ENCODE data around the gene NUP43. TPM values are rescaled to one million over a fixed set of nuclear protein-coding genes. Genes with fewer than 3 reads are reported as not detected.
"Not testable (repeated sequence)": the region's sequence is repeated elsewhere in the genome, so short reads cannot be mapped to it uniquely, and the experiment has no call there.

The NUP43 gene
- total RNA-seq, 1 donor from 2014 or later, result 23.9 TPM

DNA sequence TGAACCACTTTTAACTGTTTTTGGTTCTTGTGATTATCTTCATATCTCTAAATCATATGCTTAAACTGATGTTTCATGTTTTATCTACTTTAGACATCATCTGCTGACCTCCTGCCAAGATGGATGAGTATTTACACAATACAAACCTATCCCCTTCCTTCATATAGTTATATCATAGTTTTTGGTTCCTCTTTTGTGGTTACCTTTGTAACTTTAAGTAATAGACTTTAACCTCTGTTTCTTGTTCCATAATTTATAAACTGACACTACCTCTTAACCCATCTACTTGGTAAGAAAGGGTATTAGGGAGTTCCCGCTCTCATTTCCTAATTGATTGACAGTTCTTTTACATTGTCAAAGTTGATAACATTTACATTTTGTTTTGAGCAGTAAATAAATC lies 15.1 kb upstream of the NUP43 start:
- no peaks in the 10 kb centered on the region for H3K9me3 ChIP-seq
- peaks cover 12% of the 10 kb centered on the region for H3K36me3 ChIP-seq
- DNase-seq (no peak), ATAC-seq (peak; percentile 48)
- no peak overlapping the region for H3K4me3 ChIP-seq
- no peaks in the 10 kb centered on the region for H3K4me1 ChIP-seq
- intact Hi-C loops (cut with DNase I), result no loop called here
- TF ChIP-seq, protein P1, sequence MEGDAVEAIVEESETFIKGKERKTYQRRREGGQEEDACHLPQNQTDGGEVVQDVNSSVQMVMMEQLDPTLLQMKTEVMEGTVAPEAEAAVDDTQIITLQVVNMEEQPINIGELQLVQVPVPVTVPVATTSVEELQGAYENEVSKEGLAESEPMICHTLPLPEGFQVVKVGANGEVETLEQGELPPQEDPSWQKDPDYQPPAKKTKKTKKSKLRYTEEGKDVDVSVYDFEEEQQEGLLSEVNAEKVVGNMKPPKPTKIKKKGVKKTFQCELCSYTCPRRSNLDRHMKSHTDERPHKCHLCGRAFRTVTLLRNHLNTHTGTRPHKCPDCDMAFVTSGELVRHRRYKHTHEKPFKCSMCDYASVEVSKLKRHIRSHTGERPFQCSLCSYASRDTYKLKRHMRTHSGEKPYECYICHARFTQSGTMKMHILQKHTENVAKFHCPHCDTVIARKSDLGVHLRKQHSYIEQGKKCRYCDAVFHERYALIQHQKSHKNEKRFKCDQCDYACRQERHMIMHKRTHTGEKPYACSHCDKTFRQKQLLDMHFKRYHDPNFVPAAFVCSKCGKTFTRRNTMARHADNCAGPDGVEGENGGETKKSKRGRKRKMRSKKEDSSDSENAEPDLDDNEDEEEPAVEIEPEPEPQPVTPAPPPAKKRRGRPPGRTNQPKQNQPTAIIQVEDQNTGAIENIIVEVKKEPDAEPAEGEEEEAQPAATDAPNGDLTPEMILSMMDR (IDR thresholded peaks at IDR 0.05), result no peak
- H3K27ac ChIP-seq, result no peak overlapping the region
- no peaks in the 10 kb centered on the region for H3K27me3 ChIP-seq

DNA sequence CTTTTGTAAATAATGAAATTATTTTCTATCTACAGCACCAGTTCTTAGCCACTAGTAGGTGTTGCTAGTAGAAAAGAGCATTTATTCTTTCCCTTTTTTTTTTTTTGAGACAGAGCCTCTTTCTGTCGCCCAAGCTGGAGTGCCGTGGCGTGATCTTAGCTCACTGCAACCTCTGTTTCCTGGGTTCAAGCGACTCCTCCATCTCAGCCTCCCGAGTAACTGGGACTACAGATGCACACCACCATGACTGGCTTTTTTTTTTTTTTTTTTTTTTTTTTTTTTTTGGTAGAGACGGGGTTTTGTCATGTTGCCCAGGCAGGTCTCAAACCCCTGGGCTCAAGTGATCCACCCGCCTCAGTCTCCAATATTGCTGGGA lies 9.9 kb upstream of the NUP43 start:
- Histone ChIP-seq H3K9me3 (no peaks in the 10 kb centered on the region), H3K27ac (no peak overlapping the region), H3K4me1 (peaks cover 28% of the 10 kb centered on the region), H3K4me3 (no peak overlapping the region), H3K27me3 (no peaks in the 10 kb centered on the region), H3K36me3 (peaks cover 12% of the 10 kb centered on the region)
- intact Hi-C loops (cut with DNase I), result no loop called here
- TF ChIP-seq, protein P1 (IDR thresholded peaks at IDR 0.05), result no peak
- ATAC-seq (no peak), DNase-seq (no peak)

DNA sequence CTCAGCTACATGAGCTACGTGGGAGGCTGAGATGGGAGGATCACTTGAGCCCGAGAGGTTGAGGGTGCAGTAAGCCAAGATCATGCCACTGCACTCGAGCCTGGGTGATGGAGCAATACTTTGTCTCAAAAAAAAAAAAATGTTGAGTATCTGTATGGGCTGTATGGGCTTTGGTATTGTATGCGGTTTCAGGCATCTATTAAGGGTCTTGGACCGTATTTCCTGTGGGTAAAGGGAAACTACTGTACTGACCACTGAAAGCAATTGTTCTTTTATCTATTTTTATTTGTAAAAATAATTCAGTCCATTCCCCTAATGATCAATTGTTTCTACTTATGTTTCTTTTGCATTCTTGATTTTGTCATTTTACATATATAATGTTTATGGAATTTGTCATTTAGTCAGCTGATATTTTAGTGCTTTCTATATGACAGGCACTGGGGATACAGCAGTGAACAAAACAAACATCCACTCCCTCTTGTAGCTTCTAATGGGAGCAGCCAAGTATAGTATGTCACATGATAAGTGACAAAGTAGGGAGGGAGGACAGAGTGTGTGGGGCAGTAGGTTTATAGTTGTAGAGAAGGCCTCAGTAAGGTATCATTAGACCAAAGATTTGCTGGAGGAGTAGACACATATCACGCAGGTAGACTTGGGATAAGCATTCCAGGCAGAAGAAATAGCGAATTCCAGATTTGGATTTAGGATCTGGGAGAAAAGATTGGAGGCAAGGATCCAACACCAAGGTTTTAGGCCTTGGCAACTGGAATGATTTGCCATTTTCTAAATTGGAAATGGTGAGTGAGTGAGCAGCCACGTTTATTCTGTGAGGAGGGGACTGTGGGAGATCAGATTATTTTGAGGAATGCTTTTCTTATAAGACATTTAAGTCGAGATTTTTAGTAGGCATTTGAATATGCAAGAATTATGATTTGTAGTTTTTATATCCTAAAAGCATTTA lies 9.3 kb upstream of the NUP43 start:
- ATAC-seq (peak; percentile 59), DNase-seq (no peak)
- Histone ChIP-seq H3K9me3 (no peaks in the 10 kb centered on the region), H3K4me3 (no peak overlapping the region), H3K36me3 (peaks cover 7% of the 10 kb centered on the region), H3K27ac (no peak overlapping the region), H3K4me1 (peaks cover 35% of the 10 kb centered on the region), H3K27me3 (no peaks in the 10 kb centered on the region)
- TF ChIP-seq, protein P1 (IDR thresholded peaks at IDR 0.05), result no peak
- intact Hi-C loops (cut with DNase I), result no loop called here

DNA sequence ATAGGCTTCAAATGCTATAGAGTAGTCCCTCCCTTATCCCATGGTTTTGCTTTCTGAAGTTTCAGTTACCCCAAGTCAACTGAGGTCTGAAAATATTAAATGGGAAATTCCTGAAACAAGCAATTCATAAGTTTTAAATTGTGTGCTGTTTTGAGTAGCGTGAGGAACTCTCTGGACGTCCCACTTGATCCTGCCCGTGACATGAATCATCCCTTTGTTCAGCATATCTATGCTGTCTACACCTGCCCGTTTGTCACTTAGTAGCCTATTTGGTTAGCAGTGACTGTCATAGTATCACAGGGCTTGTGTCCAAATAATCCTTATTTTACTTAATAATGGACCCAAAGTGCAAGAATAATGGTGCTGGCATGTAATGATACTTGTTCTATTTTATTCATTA lies 8.2 kb upstream of the NUP43 start:
- Histone ChIP-seq H3K4me1 (peaks cover 39% of the 10 kb centered on the region), H3K27ac (no peak overlapping the region), H3K36me3 (no peaks in the 10 kb centered on the region), H3K4me3 (no peak overlapping the region), H3K27me3 (no peaks in the 10 kb centered on the region), H3K9me3 (no peaks in the 10 kb centered on the region)
- ATAC-seq (no peak), DNase-seq (no peak)
- TF ChIP-seq, protein P1 (IDR thresholded peaks at IDR 0.05), result no peak
- intact Hi-C loops (cut with DNase I), result no loop called here

DNA sequence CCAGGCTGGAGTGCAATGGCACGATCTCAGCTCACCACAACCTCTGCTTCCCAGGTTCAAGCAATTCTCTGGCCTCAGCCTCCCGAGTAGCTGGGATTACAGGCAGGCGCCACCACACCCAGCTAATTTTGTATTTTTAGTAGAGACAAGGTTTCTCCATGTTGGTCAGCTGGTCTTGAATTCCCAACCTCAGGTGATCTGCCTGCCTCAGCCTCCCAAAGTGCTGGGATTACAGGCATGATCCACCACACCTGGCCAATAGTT lies 7.0 kb upstream of the NUP43 start:
- Histone ChIP-seq H3K4me1 (peaks cover 39% of the 10 kb centered on the region), H3K27ac (peak overlapping the region; percentile 1)
- ATAC-seq; H3K27me3 ChIP-seq; DNase-seq; H3K36me3 ChIP-seq; intact Hi-C loops (cut with DNase I); H3K4me3 ChIP-seq; H3K9me3 ChIP-seq: not testable (repeated sequence)

DNA sequence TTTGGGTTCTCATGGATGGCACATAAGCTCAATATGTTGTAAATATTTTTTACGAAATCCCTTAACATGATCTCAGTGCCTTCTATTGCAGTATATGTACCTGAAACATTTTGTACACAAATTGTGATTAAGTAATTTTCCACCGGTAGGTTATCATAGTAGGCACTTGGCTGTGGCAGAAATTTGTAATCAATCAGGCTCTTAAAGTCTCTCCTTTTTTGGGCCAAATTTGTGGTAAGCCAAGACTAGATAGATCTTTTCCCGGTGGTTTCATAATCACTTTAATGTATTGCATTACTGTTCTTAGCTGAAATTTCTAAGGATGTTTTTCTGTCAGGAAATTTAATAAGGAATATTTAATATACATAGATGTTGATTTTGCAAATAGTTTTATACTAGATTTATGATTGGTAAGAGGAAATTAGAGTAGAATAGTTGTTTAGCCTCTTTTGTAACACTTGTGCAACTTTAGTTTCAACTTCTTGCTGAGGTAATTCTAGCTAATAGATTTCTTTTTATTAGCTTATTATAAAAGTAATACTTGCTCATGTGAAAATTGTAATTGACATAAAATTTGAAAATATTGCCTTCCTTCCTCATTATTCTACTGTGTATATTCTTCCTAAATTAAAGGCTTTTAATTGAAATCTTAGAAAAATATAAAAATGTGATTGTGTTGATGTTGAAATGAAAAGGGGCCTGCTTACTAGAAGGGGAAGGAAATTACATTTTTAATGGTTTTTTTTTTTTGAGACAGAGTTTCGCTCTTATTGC lies 6.5 kb upstream of the NUP43 start:
- ATAC-seq (no peak), DNase-seq (no peak)
- peak overlapping the region; percentile 1 for H3K27ac ChIP-seq
- intact Hi-C loops (cut with DNase I), result no loop called here
- no peaks in the 10 kb centered on the region for H3K36me3 ChIP-seq
- peaks cover 39% of the 10 kb centered on the region for H3K4me1 ChIP-seq
- TF ChIP-seq, protein P1 (IDR thresholded peaks at IDR 0.05), result no peak
- no peaks in the 10 kb centered on the region for H3K9me3 ChIP-seq
- no peak overlapping the region for H3K4me3 ChIP-seq
- H3K27me3 ChIP-seq, result no peaks in the 10 kb centered on the region

DNA sequence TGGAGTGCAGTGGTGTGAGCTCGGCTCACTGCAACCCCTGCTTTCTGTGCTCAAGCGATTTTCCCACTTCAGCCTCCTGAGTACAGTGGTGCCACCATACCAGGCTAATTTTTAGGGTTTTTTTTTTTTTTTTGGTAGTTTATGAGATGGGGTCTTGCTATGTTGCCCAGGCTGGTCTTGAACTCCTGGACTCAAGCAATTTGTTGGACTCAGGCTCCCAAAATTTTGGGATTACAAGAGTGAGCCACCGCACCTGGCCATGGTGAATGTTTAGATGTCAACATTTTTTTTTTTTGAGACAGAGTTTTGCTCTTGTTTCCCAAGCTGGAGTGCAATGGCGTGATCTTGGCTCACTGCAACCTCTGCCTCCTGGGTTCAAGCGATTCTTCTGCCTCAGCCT lies 5.6 kb upstream of the NUP43 start:
- ATAC-seq; intact Hi-C loops (cut with DNase I); H3K4me3 ChIP-seq; H3K9me3 ChIP-seq; DNase-seq; H3K27me3 ChIP-seq; H3K27ac ChIP-seq; H3K36me3 ChIP-seq: not testable (repeated sequence)
- peaks cover 41% of the 10 kb centered on the region for H3K4me1 ChIP-seq
